NCI-H2171 (cell line): ENCODE data around the gene USP31.

Experiments used
- DNase-seq: peaks from one replicate; lab custom pipeline; 2025; lab: John Stamatoyannopoulos, UW

USP31 gene

GRCh38 chr16:23059433-23059832 is 89.8 kb downstream of the USP31 start:
- DNase-seq = no peak

- DNase-seq = no peak
Observed at GRCh38 chr16:23058576-23058975, 90.7 kb downstream of the USP31 start.

- DNase-seq = no peak
Observed at GRCh38 chr16:23057013-23057596, 92.1 kb downstream of the USP31 start.

- no peak for DNase-seq
Observed at GRCh38 chr16:23055481-23055880, 93.8 kb downstream of the USP31 start.

- no peak for DNase-seq
Observed at GRCh38 chr16:23052908-23053580, 96.2 kb downstream of the USP31 start.

GRCh38 chr16:23052221-23052620 is 97.0 kb downstream of the USP31 start:
- DNase-seq = no peak

- DNase-seq = no peak
Observed at GRCh38 chr16:23051587-23051986, 97.7 kb downstream of the USP31 start.

- no peak for DNase-seq
Observed at GRCh38 chr16:23048164-23048563, 101.1 kb downstream of the USP31 start.

- no peak for DNase-seq
Observed at GRCh38 chr16:23045025-23045424, 104.2 kb downstream of the USP31 start.

- DNase-seq = no peak
Observed at GRCh38 chr16:23040246-23040645, 109.0 kb downstream of the USP31 start.

- DNase-seq = no peak
Observed at GRCh38 chr16:23039118-23039517, 110.1 kb downstream of the USP31 start.

- no peak for DNase-seq
Observed at GRCh38 chr16:23035240-23035639, 114.0 kb downstream of the USP31 start.

- no peak for DNase-seq
Observed at GRCh38 chr16:23031508-23032098, 117.6 kb downstream of the USP31 start.

GRCh38 chr16:23029733-23030420 is 119.4 kb downstream of the USP31 start:
- DNase-seq = no peak

GRCh38 chr16:23027386-23027785 is 121.9 kb downstream of the USP31 start:
- peak; percentile 75 for DNase-seq

- DNase-seq = no peak
Observed at GRCh38 chr16:23026784-23027362, 122.4 kb downstream of the USP31 start.

- no peak for DNase-seq
Observed at GRCh38 chr16:23025692-23026307, 123.5 kb downstream of the USP31 start.

- DNase-seq = no peak
Observed at GRCh38 chr16:23024044-23024443, 125.2 kb downstream of the USP31 start.

- no peak for DNase-seq
Observed at GRCh38 chr16:23020084-23020483, 129.2 kb downstream of the USP31 start.

GRCh38 chr16:23016368-23016767 is 132.9 kb downstream of the USP31 start:
- peak; percentile 40 for DNase-seq

- no peak for DNase-seq
Observed at GRCh38 chr16:23015580-23015979, 133.7 kb downstream of the USP31 start.

GRCh38 chr16:23014592-23014991 is 134.7 kb downstream of the USP31 start:
- DNase-seq = no peak
